GM19035 (cell line): ENCODE measurements around the gene SRRT.

Source experiments
- ATAC-seq: cut with Tn5 transposase; IDR thresholded peaks from one replicate; pipeline ENCODE4 v1.9.1; 2021; ENCODE audit not compliant: unreplicated experiment

The SRRT gene

GRCh38 chr7:100879685-100880261 is 4.9 kb downstream of the SRRT start:
- ATAC-seq = no peak

GRCh38 chr7:100880645-100881044 is 5.7 kb downstream of the SRRT start:
- ATAC-seq = no peak

- ATAC-seq = no peak
Measured at GRCh38 chr7:100881136-100881535, 6.2 kb downstream of the SRRT start.

GRCh38 chr7:100882201-100882600 is 7.3 kb downstream of the SRRT start:
- no peak for ATAC-seq

- ATAC-seq = no peak
Measured at GRCh38 chr7:100882785-100883526, 8.1 kb downstream of the SRRT start.

- no peak for ATAC-seq
Measured at GRCh38 chr7:100884736-100885439, 10.0 kb downstream of the SRRT start.

- no peak for ATAC-seq
Measured at GRCh38 chr7:100885440-100886141, 10.7 kb downstream of the SRRT start.

- no peak for ATAC-seq
Measured at GRCh38 chr7:100886142-100886935, 11.4 kb downstream of the SRRT start.

- no peak for ATAC-seq
Measured at GRCh38 chr7:100886936-100887515, 12.1 kb downstream of the SRRT start.

- ATAC-seq = peak; percentile 45
Measured at GRCh38 chr7:100887516-100888290, 12.8 kb downstream of the SRRT start.

GRCh38 chr7:100888291-100888987 is 13.5 kb downstream of the SRRT start:
- no peak for ATAC-seq

GRCh38 chr7:100888988-100889750 is 14.3 kb downstream of the SRRT start, which contains the start of gene UFSP1:
TSS of gene UFSP1 (minus strand) at chr7:100889715. CDS start at chr7:100889271, 444 bp downstream.
- peak; percentile 26 for ATAC-seq

- ATAC-seq = no peak
Measured at GRCh38 chr7:100890653-100891567, 16.0 kb downstream of the SRRT start.

GRCh38 chr7:100891568-100892247 is 16.8 kb downstream of the SRRT start:
- ATAC-seq = no peak

GRCh38 chr7:100892364-100893317 is 17.7 kb downstream of the SRRT start:
- no peak for ATAC-seq
